Retinal pigment epithelial cell (primary cell): Measurements from ENCODE around the gene USH1C.

Source experiments
- DNase-seq: peaks from one replicate; pipeline ENCODE4 v3.0.0-alpha.2; 2010; ENCODE audit warnings: low read depth
- H3K4me3 ChIP-seq: 2 replicates; pipeline ENCODE4 v1.5.1; 2011; ENCODE audit warnings: mild to moderate bottlenecking, low read length, control low read depth, moderate library complexity
- TF ChIP-seq, protein P1 (sequence below): conservative IDR thresholded peaks from 2 replicates; pipeline ENCODE4 v1.5.1; 2011; ENCODE audit warnings: low read depth, low read length, control low read depth, inconsistent platforms

USH1C gene

GRCh38 chr11:17570034-17570433 lies 25.8 kb upstream of the USH1C start:
- TF ChIP-seq, protein P1, sequence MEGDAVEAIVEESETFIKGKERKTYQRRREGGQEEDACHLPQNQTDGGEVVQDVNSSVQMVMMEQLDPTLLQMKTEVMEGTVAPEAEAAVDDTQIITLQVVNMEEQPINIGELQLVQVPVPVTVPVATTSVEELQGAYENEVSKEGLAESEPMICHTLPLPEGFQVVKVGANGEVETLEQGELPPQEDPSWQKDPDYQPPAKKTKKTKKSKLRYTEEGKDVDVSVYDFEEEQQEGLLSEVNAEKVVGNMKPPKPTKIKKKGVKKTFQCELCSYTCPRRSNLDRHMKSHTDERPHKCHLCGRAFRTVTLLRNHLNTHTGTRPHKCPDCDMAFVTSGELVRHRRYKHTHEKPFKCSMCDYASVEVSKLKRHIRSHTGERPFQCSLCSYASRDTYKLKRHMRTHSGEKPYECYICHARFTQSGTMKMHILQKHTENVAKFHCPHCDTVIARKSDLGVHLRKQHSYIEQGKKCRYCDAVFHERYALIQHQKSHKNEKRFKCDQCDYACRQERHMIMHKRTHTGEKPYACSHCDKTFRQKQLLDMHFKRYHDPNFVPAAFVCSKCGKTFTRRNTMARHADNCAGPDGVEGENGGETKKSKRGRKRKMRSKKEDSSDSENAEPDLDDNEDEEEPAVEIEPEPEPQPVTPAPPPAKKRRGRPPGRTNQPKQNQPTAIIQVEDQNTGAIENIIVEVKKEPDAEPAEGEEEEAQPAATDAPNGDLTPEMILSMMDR = no peak
- no peak overlapping the region for H3K4me3 ChIP-seq
- DNase-seq = no peak

GRCh38 chr11:17568944-17569343 lies 24.7 kb upstream of the USH1C start:
- DNase-seq = no peak
- TF ChIP-seq, protein P1 = no peak
- H3K4me3 ChIP-seq = no peak overlapping the region

GRCh38 chr11:17564687-17565042 lies 20.4 kb upstream of the USH1C start:
- no peak for DNase-seq
- no peak overlapping the region for H3K4me3 ChIP-seq
- TF ChIP-seq, protein P1 = peak; percentile 50

GRCh38 chr11:17563961-17564686 lies 19.9 kb upstream of the USH1C start:
- TF ChIP-seq, protein P1 = no peak
- no peak overlapping the region for H3K4me3 ChIP-seq
- DNase-seq = no peak

DNA sequence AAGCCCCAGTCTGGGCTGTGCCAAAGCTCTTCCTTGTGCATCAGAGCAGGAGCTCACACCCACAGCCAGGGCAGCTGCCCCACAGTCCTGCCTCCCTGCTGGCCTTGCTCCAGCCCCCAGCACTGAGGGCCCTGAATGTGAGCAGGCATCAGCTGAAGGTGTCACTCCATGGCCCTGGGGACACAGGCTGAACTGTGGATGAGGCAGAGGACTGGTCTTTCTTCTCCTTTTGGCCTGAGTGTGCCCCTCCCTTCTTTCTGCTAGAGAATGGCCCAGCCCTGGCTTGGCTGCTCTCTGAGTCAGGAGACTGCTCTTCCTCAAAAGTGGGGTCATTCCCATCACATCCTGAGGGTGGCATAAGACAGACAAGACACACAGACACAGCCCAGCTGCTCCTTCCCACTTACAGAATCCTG lies 19.0 kb upstream of the USH1C start:
- TF ChIP-seq, protein P1 = no peak
- no peak overlapping the region for H3K4me3 ChIP-seq
- no peak for DNase-seq

DNA sequence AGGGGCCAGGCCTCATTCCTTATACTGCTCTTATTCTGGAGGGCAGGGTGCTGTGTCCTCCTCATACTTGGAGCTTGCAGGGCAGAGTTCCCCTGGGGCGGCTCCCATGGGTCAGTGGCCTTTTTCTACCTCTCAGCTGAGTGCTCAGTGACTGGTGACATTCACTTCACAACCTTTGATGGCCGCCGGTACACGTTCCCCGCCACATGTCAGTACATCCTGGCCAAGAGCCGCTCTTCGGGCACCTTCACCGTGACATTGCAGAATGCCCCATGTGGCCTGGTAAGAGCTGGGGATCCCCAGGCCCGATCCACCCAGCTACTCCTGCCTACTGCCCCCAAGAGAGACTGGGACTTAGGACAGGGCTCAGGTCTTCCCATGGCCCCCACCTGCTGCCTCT lies 17.3 kb upstream of the USH1C start:
- H3K4me3 ChIP-seq = no peak overlapping the region
- TF ChIP-seq, protein P1 = no peak
- DNase-seq = no peak

DNA sequence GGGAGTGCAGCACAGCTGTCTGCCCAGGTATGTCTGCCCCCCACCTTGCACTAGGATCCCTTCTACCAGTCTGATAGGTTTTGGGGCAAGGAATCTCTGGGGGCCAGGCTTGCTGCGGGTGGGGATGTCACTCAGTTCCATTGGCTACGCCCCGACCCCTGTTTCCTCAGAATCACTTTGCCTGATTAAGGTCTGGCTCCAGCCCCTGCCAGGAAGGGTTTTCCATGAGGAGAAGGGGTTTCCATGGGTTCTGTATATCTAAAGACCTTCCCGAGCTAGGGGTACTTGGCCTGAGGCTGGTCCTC lies 16.8 kb upstream of the USH1C start:
- H3K4me3 ChIP-seq = no peak overlapping the region
- TF ChIP-seq, protein P1 = no peak
- no peak for DNase-seq
